HG03175 (cell line): ENCODE data around the gene CHN1.

Source experiments
- ATAC-seq: cut with Tn5 transposase; IDR thresholded peaks from one replicate; pipeline ENCODE4 v1.9.1; 2021; ENCODE audit warnings: mild to moderate bottlenecking, moderate library complexity; ENCODE audit not compliant: unreplicated experiment

Gene CHN1

GRCh38 chr2:174877751-174878150, 127.4 kb downstream of the CHN1 start:
- no peak for ATAC-seq

GRCh38 chr2:174877301-174877700, 127.9 kb downstream of the CHN1 start:
- ATAC-seq = no peak

DNA sequence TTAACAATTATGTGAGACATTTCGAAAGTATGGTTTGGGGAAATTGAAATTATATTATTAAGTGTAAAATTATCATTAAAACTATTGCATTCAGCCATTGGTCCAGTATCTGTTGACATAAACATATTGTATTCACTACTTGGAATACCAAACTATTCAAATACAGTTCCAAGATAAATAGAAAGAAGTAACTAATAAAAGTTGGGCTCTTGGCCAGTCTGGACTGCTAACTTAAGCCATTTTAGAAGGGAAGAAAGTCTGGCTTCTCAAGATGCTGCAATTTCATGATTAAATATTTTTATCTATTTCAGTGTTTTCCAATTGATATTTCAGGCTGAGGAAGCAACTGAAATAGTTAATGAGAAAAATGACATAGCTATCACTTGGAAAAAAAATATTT, 131.1 kb downstream of the CHN1 start:
- ATAC-seq = no peak

GRCh38 chr2:174873471-174873870, 131.7 kb downstream of the CHN1 start:
- no peak for ATAC-seq

DNA sequence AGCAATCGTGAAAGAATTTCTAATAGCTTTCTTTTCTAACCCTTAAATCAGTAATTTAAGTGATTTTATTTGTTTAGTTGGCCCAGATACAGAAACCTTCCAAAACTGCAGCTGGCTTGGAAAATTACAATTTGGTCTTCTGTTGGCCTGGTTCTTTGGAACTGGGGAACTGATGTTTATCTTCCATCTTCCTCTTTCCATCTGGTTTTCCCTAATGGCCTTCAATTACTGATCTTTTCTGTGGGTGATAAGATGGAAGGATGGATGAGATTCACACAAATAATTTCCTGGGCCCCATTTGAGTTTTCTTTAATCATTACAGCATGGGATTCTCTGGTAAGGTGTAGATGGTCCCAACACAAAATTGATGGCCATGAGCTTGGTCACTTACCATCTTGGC, 134.4 kb downstream of the CHN1 start:
- no peak for ATAC-seq

DNA sequence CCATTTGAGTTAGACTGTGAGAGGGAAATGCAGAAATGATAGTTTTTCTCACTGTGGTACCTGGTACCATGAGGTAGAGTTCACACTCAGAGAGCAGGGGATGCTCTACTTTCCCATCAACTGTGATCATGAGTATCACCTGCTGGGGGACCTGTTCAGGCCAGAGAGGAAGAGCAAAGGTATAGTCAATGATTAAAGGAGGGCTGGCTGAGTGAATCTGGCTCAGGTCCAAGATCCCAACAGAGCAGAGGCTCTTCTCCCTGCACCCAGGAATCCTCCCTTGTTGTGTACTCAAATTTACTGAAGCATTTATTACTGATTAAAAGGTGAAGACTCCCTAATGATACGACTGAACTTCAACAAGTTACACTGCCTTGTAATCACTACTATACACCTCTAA, 136.3 kb downstream of the CHN1 start:
- no peak for ATAC-seq

DNA sequence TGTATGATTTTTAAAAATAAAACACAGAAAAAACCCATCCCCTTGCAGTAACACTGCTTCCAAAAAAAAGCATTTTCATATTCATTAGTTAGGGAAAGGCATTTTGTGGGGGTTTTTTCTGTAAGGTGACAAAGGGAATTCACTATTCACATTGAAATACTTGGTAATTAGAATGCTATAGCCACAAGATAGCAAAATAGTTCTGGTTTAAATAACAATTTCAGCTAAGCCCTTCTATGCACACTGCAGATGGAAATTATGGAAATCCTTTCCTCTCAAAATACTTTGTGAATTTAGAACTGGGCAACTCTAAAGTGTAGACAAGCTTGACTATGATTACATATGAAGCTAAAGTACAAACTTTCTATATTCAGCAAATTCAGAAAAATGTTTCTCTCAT, 138.8 kb downstream of the CHN1 start:
- no peak for ATAC-seq

DNA sequence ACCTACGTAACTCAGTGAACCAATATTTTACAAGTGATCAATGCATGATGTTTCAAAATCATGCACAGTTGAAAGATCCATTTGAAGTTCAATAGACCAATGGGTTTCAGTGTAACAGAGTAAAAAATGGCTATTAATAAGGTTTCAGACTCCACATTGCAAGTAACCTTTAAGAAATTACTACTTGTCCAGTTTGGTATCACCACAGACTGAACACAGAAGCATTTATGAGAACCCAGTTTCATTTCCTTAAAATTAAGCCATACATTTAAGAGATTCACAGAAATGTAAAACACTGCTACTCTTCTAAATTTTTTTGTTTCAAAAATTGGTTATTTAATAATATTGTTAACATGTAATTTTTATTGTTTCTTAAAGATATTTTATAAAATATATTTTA, 142.0 kb downstream of the CHN1 start:
- ATAC-seq = no peak

DNA sequence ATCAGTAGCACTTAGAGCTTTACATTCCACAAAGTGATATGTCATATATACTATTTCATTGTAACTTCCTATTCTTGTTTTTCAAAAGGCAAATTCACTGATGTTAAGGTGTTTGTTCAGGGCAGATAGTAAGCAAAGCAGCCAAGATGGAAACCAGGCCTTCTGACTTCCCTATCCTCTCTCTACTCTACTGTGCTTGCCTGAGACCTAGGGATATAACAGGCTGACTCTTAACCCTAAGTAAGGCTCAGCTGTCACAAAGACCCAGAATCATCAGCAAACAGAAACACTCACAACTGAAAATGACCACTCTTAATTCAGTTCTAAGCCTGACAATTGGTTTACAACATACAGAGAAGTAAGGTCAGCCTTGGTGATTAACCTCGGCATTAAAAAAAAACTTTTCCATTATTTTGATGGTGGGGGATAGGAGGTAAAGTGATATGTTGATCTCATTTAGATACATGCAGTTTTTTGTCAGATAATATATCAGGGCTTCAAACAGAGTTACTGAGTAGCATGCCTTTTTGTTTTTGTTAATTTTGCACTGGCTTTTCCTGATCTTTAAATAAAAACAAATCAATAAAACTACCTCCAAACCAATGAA, 145.5 kb downstream of the CHN1 start:
- no peak for ATAC-seq

- no peak for ATAC-seq
These were observed 146.4 kb downstream of the CHN1 start for GRCh38 chr2:174858745-174859144.

DNA sequence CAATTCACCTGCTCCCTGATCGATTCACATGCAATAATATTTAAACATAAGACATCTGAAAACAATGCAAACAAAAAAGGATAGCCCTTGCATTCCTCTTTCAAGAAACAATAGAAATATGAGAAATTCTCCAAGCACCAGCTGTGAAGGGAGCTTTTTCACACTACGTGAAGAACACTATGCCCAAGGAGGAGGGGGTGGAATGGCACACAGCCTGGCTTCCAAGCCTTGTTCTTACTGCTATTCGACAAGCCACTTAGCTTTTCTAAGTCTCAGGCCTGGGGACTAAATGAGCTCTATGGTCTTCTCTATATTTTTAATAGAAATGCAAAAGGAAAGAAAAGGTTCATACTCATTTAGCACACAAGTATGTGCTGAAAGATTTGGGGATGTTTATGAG, 148.7 kb downstream of the CHN1 start:
- no peak for ATAC-seq

GRCh38 chr2:174846941-174847938, 157.9 kb downstream of the CHN1 start:
- ATAC-seq = no peak

GRCh38 chr2:174846218-174846617, 159.0 kb downstream of the CHN1 start:
- ATAC-seq = no peak

DNA sequence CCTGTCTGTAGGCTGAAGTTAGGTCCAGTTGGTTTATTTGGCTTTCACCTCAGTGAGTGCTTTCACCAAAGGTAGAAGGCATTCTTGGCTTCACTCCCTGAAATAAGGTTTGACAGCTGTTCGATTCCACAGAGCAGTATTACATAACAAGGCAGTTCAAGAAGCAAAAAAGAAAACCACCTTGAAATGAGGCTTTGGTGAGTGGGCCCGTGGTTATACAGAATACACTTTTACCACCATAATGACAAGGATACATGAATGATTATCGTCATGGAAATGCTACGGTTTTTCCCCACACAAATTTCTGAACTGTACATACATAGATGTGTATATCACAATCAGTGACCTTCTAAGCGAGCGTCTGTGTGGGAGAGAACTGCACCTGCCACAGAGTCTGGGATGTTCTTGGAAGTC, 160.9 kb downstream of the CHN1 start:
- ATAC-seq = no peak

DNA sequence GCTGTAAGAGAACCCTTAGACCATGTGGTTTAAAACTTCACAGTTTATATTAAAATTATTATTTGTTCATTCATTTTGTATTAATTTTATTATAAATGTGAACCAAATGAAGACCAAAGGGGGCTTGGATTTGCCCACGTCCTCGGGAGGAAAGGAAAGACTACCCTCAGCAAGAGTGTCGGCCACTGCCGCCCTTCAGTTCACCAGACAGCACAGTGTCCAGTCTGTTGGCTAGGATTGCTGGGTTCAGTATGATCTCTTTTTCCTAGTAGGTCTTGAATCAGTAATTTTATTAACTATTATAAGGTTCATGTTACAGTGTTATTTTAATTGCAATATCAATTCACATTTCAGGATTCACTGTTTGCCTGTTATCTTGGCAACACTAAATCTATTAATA, 162.7 kb downstream of the CHN1 start:
- no peak for ATAC-seq

GRCh38 chr2:174841936-174842335, 163.2 kb downstream of the CHN1 start:
- no peak for ATAC-seq

DNA sequence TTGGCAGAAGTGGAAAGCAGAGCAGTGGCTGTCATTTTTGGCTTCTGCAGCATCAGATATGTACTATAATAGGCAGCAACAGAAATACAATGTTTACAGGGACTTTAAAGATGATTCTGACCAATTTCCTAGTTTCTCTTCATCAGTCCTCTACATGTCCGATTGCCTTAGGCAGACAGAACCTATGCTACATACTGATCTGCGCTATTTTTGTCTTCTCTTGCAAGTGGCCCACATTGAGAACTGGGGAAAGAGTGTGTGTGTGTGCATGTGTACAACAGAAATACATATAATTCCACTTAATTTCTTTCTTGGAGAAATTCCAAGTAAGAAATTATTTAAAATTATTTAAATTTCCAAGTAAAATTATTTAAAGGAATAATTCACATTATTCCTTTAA, 163.8 kb downstream of the CHN1 start:
- ATAC-seq = no peak

DNA sequence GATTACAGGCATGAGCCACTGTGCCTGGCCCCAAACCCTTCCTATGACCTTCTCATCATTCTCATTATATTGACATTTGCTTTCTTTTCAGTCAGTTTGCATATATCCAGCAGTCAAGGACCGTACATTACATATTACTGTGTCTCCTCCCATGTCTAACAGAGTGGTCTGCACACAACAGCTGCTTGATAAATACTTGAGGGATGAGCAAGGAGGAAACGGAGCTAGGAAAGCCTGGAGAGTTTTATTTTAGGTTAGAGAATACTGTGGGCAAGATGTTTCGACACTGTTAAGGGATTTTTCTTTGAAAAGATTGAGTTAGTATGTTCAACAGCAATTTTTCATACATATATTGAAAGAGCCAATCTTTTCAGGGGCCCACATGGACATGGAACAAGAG, 164.7 kb downstream of the CHN1 start:
- ATAC-seq = no peak

- ATAC-seq = no peak
These were observed 165.5 kb downstream of the CHN1 start for GRCh38 chr2:174839662-174840061.

DNA sequence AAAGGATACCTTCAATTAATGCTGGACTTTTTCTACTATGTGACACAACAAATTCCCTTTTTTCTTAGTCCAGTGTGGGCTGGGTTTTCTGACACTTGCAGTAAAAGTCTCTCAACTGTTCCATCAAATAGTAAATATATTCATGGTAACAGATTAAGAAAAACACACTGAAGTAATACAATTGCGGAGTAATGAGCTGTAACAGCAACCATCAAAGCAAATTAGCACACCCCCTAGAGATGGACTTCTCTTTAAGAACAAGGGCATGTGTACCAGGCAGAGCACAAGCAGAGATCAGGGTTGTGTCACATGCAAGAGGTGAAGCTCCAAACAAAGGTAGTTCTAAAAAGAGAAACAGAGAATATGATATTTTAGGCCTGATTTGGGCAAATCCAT, 168.2 kb downstream of the CHN1 start:
- no peak for ATAC-seq

DNA sequence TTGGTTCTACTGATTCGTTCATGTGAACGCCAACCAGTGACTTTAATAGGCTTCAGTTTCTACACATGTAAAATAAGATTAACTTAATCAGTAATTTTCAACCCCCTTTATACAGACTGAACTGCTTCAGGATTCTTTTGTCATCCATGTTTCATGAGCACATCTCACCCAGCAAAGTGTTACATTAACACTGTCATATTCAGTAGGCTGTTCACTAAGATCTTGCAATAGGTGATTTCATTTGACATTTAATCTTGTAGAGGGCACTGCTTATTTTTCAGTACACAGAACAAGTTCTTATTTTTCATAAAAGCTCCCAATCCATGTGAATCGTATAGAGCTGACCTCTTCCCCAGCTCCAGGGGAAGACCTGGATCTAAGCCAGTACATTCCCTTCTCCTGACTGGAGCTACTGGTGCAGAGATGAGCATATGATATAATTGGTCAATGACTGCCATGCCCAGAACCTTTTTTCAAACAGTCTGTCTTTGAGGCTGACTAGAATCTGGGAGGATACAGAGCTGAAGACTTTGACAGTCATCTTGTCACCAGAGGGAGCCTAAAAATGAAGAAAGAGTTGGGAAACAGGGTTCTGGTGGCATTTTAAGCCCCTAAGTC, 168.7 kb downstream of the CHN1 start:
- no peak for ATAC-seq

DNA sequence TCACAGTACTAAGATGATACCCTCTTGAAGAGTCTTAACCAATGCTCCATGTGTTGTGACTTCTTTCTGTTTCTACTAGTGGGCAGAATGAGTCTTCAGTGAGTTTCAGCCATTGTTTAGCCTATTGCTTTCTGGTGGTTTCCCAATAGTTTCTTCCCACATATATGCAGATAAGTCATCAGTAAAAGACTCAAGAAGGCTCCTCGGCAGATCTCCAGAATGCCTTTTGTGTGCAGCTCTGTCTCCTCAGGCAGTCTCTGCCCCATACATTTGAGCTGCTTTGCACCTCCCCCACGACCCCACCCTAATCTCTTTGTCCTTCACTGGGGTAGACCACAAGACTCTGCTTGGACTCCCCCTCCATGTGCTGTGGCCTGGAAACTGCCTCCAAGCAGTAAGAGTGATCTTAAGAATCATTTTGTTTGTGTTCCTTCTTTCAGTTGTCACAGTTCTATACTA, 169.4 kb downstream of the CHN1 start:
- ATAC-seq = no peak
